GM18858 (cell line): ENCODE data around the gene B4GAT1.
"Not testable (repeated sequence)": the region's sequence is repeated elsewhere in the genome, so short reads cannot be mapped to it uniquely, and the experiment has no call there.

Experiments used
- ATAC-seq: cut with Tn5 transposase; IDR thresholded peaks from one replicate; pipeline ENCODE4 v1.9.1; 2021; ENCODE audit not compliant: unreplicated experiment

The B4GAT1 gene

GRCh38 chr11:66347425-66348276 is at the start of gene B4GAT1:
TSS of gene B4GAT1 (minus strand) at chr11:66347629. CDS start at chr11:66347545, 84 bp downstream.
- ATAC-seq, result peak; percentile 40

GRCh38 chr11:66393954-66394353 is 46.5 kb upstream of the B4GAT1 start:
- no peak for ATAC-seq

- no peak for ATAC-seq
These were observed 43.9 kb upstream of the B4GAT1 start for GRCh38 chr11:66391322-66391721.

GRCh38 chr11:66388780-66389386 is 41.5 kb upstream of the B4GAT1 start:
- no peak for ATAC-seq

- ATAC-seq, result no peak
These were observed 39.0 kb upstream of the B4GAT1 start for GRCh38 chr11:66386171-66387069.

GRCh38 chr11:66384316-66384715 is 36.9 kb upstream of the B4GAT1 start:
- not testable (repeated sequence) for ATAC-seq

GRCh38 chr11:66380264-66380663 is 32.8 kb upstream of the B4GAT1 start:
- not testable (repeated sequence) for ATAC-seq

GRCh38 chr11:66373690-66374287 is 26.4 kb upstream of the B4GAT1 start:
- not testable (repeated sequence) for ATAC-seq

GRCh38 chr11:66373265-66373664 is 25.8 kb upstream of the B4GAT1 start:
- ATAC-seq, result no peak

GRCh38 chr11:66371627-66372415 is 24.4 kb upstream of the B4GAT1 start, which contains the start of gene SLC29A2:
TSS of gene SLC29A2 (minus strand) at chr11:66371760. CDS start at chr11:66371591, 169 bp downstream.
- ATAC-seq, result no peak

- ATAC-seq, result no peak
These were observed 21.9 kb upstream of the B4GAT1 start for GRCh38 chr11:66369073-66369894.

- ATAC-seq, result no peak
These were observed 21.1 kb upstream of the B4GAT1 start for GRCh38 chr11:66368484-66368883.

- no peak for ATAC-seq
These were observed 20.3 kb upstream of the B4GAT1 start for GRCh38 chr11:66367561-66368312.

- ATAC-seq, result no peak
These were observed 19.5 kb upstream of the B4GAT1 start for GRCh38 chr11:66366844-66367477.

GRCh38 chr11:66365711-66366619 is 18.5 kb upstream of the B4GAT1 start:
- ATAC-seq, result no peak

- no peak for ATAC-seq
These were observed 17.7 kb upstream of the B4GAT1 start for GRCh38 chr11:66365166-66365565.
